Endothelial cell of umbilical vein (primary cell): Measurements from ENCODE around the gene XYLT1.

Source experiments
- CTCF ChIP-seq, 2 donors: IDR thresholded peaks; 1 replicate in 1 of 2; 2 replicates in 1 of 2; pipeline ENCODE4 v1.5.1; 2011; ENCODE audit warnings: low read length in 2 of 2, mild to moderate bottlenecking in 2 of 2, moderate library complexity in 2 of 2, control low read depth in 1 of 2, inconsistent platforms in 1 of 2, low read depth in 1 of 2; ENCODE audit not compliant: insufficient read depth in 1 of 2; ENCODE audit errors: extremely low read depth in 1 of 2
- EZH2 ChIP-seq: IDR thresholded peaks from 2 replicates; pipeline ENCODE4 v1.6.1; 2012; ENCODE audit warnings: borderline replicate concordance, low read depth, mild to moderate bottlenecking, moderate library complexity, low read length, inconsistent platforms; ENCODE audit not compliant: severe bottlenecking
- MAX ChIP-seq: IDR thresholded peaks from 2 replicates; pipeline ENCODE4 v1.6.1; 2011; ENCODE audit not compliant: insufficient read depth, insufficient read length
- MYC ChIP-seq: IDR thresholded peaks from one replicate; pipeline ENCODE4 v1.6.1; 2011; ENCODE audit warnings: mild to moderate bottlenecking, low read depth, low read length
- POLR2A ChIP-seq: IDR thresholded peaks from 2 replicates; pipeline ENCODE4 v1.6.1; 2012; ENCODE audit warnings: low read depth, mild to moderate bottlenecking, control low read depth, low read length
- POLR2AphosphoS5 ChIP-seq: IDR thresholded peaks from 2 replicates; pipeline ENCODE4 v1.6.1; 2012; ENCODE audit warnings: low read depth, mild to moderate bottlenecking, control low read depth, low read length, moderate library complexity; ENCODE audit not compliant: insufficient read depth

GRCh38 chr16:17384471-17384870 lies 86.3 kb downstream of the XYLT1 start:
- TF ChIP-seq EZH2 (no peak), CTCF (IDR thresholded peaks at IDR 0.05; ENCODE audit: extremely low read depth in 1 of 2, insufficient read depth in 1 of 2, low read depth in 1 of 2, low read length in 2 of 2) (no peak), POLR2A (no peak), MAX (no peak), POLR2AphosphoS5 (no peak), MYC (no peak)
